ENCODE measurements around the gene PRR36. TPM values are rescaled to one million over a fixed set of nuclear protein-coding genes. Genes with fewer than 3 reads are reported as not detected.

Gene PRR36
- total RNA-seq, 1 donor from 2014 or later: 2.6 TPM

DNA sequence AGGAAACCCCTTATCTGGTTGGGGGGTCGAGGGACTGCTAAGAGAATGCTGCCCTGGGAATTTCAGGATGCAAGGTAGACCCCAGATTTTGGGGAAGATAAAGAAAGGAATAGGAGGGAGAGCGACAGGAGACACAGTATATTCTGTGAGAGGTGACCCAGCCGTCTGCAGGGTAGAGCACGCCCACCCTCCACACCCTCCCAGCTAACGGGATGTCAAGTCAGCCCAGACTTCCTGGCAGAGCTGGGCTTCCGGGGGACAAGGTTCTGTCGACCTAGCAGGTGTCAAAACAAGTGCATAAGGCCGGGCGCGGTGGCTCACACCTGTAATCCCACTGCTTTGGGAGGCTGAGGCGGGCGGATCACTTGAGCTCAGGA is 695 bp upstream of the PRR36 start:
- intact Hi-C loops (cut with DNase I): no loop called here
- Histone ChIP-seq H3K27ac (no peak overlapping the region), H3K27me3 (peaks cover 30% of the 10 kb centered on the region), H3K9me3 (no peaks in the 10 kb centered on the region), H3K4me1 (peaks cover 4% of the 10 kb centered on the region), H3K36me3 (no peaks in the 10 kb centered on the region), H3K4me3 (peak overlapping the region; percentile 42)
- no peak for DNase-seq
- no peak for ATAC-seq
- TF ChIP-seq, protein P1, sequence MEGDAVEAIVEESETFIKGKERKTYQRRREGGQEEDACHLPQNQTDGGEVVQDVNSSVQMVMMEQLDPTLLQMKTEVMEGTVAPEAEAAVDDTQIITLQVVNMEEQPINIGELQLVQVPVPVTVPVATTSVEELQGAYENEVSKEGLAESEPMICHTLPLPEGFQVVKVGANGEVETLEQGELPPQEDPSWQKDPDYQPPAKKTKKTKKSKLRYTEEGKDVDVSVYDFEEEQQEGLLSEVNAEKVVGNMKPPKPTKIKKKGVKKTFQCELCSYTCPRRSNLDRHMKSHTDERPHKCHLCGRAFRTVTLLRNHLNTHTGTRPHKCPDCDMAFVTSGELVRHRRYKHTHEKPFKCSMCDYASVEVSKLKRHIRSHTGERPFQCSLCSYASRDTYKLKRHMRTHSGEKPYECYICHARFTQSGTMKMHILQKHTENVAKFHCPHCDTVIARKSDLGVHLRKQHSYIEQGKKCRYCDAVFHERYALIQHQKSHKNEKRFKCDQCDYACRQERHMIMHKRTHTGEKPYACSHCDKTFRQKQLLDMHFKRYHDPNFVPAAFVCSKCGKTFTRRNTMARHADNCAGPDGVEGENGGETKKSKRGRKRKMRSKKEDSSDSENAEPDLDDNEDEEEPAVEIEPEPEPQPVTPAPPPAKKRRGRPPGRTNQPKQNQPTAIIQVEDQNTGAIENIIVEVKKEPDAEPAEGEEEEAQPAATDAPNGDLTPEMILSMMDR (IDR thresholded peaks at IDR 0.05): no peak

DNA sequence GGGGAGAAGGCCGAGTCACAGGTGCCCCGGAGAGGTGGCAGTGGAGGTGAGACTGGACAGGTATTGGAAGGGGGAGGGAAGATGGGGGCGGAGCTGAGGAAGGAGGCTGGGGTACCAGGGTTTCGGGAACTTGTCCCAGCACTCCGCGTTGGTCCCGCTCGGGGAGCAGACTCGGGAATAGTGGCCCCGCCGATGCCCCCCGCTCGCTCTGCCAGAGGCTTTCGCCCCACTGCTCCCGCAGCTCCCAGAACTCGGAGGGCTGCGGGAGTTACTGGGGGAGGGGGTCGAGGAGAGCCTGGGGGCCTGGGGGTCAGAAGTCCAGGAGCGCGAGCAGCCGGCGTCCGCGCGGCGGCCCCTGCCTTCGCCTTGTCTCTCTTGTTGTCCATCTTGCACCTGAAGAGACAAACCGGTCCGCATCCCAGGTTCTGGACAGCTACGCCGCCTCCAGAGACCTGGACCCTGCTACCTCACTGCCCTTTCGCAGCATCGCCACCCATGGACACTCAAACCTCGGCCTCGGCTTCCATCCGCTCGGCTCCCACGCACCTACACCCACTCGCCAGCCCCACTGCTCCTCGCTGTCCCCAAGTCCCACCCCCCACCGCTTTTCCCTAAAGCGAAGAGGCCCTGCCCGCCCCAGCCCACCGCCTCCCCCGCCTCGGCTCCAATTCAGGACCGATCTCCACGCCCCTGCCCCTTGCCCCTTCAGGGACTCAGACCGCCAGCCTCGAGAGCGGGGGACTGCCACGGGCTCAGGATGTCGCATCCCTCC is 700 bp downstream of the PRR36 start:
- intact Hi-C loops (cut with DNase I): no loop called here
- DNase-seq: no peak
- Histone ChIP-seq H3K9me3 (no peaks in the 10 kb centered on the region), H3K36me3 (no peaks in the 10 kb centered on the region), H3K27me3 (peaks cover 30% of the 10 kb centered on the region), H3K4me1 (peaks cover 18% of the 10 kb centered on the region), H3K27ac (no peak overlapping the region), H3K4me3 (peak overlapping the region; percentile 42)
- no peak for ATAC-seq
- TF ChIP-seq, protein P1 (IDR thresholded peaks at IDR 0.05): no peak

DNA sequence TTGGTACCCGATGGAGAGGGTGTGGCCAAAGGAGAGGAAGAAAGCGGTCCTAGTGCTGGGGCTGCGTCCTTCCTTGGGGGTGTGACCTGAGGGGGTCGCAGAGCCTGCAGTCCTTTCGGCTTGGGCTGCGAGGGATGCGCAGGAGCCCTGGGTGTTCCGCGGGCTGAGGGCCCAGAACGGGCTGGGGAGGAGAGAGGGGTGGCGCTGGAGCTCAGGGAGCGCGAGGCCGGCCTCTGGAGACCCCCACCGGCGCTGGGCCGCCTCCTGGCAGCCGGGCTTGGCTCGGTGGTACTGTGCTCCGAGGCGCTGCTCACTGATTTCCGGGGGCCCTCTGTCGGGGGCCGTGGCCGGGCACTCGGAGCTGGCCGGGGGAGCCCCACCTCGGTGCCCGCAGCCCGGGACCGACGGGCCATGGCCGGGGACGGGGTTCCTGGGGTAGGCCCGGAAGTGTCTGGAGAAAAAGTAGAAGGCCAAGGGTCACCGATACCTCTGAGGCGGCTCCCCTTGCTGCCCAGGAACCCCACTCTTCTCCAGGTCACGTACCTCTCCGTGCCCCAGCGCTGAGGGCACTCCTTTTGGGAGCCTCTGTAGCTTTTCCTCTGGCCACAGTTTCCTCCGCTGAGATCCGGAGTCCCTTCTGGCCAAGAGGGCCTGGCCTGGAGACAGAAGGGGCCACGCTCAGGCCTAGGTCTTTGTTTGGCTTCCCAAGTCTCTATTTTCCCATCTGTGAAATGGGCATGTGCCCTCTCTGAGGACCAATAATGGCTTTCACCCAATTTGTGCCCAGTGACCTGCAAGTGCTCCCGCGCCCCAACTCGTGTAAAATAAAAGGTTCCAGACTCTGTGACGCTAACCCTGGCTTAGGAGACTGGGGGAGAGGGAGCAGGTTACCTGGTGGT is 1.6 kb downstream of the PRR36 start:
- Histone ChIP-seq H3K4me1 (peaks cover 23% of the 10 kb centered on the region), H3K9me3 (no peaks in the 10 kb centered on the region), H3K27me3 (peaks cover 32% of the 10 kb centered on the region), H3K27ac (no peak overlapping the region), H3K36me3 (no peaks in the 10 kb centered on the region), H3K4me3 (no peak overlapping the region)
- intact Hi-C loops (cut with DNase I): no loop called here
- DNase-seq (no peak), ATAC-seq (no peak)
- TF ChIP-seq, protein P1 (IDR thresholded peaks at IDR 0.05): no peak

DNA sequence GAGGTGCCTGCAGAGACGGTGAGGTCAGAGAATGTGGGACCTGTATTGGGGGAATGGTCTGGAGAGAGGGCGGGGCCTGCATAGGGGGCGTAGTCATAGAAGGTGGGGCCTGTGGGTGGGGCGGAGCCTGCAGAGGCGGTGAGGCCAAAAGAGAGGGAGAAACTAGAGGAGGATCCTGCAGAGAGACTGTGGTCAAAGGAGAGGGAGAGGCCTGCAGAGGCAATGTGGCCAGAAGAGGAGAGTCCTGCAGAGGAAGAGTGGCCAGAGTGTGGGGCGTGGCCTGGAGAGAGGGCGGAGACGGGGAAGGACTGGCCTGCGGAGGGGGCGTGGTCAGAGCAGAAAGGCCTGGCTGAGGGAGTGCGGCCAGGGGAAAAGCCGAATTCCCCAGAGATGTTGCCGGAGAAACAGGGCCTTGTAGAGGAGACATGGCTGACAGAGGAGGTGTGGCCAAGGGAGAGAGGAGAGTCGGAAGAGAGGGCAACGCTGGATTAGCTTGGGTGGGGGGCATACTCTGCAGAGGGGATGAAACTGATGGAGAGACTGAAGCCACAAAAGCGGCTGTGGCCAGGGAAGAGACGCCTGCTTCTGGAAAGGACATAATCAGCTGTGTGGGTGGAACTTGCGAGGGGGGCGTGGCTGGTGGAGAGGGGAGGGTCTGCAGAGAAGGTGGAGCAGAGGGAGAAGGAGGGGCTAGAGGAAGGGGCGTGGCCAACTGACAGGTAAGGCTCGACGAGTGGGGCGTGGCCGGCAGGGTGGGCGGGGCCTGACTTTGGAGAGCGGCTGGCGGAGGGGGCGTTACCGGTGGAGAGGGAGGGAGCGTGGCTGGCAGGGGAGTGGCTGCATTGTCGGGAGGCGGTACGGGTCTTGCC is 2.5 kb downstream of the PRR36 start:
- H3K27me3 ChIP-seq: peaks cover 34% of the 10 kb centered on the region

More for the DNA sequence above, 2.5 kb downstream of the PRR36 start:
- peak; percentile 98 for DNase-seq
- H3K4me1 ChIP-seq: peaks cover 23% of the 10 kb centered on the region
- no peak overlapping the region for H3K4me3 ChIP-seq
- TF ChIP-seq, protein P1 (IDR thresholded peaks at IDR 0.05): no peak
- no peak overlapping the region for H3K27ac ChIP-seq
- H3K9me3 ChIP-seq: no peaks in the 10 kb centered on the region
- intact Hi-C loops (cut with DNase I): no loop called here
- ATAC-seq: peak; percentile 68
- no peaks in the 10 kb centered on the region for H3K36me3 ChIP-seq
